ENCODE results near the gene SLC17A5.

DNA sequence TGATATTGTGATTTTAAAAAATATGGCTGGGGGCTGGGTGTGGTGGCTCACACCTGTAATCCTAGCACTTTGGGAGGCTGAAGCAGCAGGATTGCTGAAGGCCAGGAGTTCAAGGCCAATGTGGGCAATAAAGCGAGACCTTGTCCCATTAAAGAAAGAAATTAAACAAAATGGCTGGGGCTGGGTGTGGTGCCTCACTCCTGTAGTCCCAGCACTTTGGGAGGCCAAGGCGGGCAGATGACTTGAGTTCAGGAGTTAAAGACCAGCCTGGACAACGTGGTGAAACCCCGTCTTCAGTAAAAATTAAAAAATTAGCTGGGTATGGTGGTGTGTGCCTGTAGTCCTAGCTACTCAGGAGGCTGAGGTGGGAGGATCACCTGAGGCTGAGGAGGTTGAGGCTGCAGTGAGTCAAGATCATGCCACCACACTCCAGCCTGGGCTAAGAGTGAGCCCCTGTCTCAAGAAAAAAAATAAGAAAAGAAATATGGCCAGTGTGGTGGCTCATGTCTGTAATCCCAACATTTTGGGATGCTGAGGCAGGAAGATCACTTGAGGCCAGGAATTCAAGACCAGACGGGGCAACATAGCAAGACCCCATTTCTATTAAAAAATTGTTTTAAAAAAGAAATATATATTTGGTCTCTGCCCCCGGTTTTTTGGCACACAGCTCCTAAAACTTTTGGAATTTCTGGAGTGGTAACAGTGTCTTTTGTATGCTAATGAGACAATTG, 39.8 kb downstream of the SLC17A5 start:
- TF ChIP-seq, protein P1, sequence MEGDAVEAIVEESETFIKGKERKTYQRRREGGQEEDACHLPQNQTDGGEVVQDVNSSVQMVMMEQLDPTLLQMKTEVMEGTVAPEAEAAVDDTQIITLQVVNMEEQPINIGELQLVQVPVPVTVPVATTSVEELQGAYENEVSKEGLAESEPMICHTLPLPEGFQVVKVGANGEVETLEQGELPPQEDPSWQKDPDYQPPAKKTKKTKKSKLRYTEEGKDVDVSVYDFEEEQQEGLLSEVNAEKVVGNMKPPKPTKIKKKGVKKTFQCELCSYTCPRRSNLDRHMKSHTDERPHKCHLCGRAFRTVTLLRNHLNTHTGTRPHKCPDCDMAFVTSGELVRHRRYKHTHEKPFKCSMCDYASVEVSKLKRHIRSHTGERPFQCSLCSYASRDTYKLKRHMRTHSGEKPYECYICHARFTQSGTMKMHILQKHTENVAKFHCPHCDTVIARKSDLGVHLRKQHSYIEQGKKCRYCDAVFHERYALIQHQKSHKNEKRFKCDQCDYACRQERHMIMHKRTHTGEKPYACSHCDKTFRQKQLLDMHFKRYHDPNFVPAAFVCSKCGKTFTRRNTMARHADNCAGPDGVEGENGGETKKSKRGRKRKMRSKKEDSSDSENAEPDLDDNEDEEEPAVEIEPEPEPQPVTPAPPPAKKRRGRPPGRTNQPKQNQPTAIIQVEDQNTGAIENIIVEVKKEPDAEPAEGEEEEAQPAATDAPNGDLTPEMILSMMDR (IDR thresholded peaks at IDR 0.05; ENCODE audit: borderline replicate concordance, extremely low read depth, low read length, poor library complexity, severe bottlenecking), result no peak
- no peak for TF ChIP-seq EZH2 (IDR thresholded peaks at IDR 0.05; ENCODE audit: borderline replicate concordance, low read depth, low read length, severe bottlenecking)
